ENCODE data around the gene EXPH5.

Gene EXPH5

GRCh38 chr11:108534274-108534882 is 59.2 kb downstream of the EXPH5 start:
- Histone ChIP-seq H3K9ac (ENCODE audit: low read length) (no peak overlapping the region), H3K36me3 (ENCODE audit: control insufficient read depth, low read depth, low read length) (no peaks in the 10 kb centered on the region), H3K27me3 (ENCODE audit: control insufficient read depth, insufficient read depth, low read length) (no peaks in the 10 kb centered on the region), H3K27ac (ENCODE audit: low read length) (no peak overlapping the region), H3K4me3 (ENCODE audit: low read length) (no peak overlapping the region), H3K4me1 (ENCODE audit: control insufficient read depth, low read depth, low read length) (no peaks in the 10 kb centered on the region), H3K9me3 (ENCODE audit: control insufficient read depth, low read depth, low read length) (no peaks in the 10 kb centered on the region)

GRCh38 chr11:108530426-108530825 is 63.1 kb downstream of the EXPH5 start:
- H3K9ac ChIP-seq (ENCODE audit: low read length), result no peak overlapping the region
- H3K36me3 ChIP-seq (ENCODE audit: control insufficient read depth, low read depth, low read length), result no peaks in the 10 kb centered on the region
- H3K27ac ChIP-seq (ENCODE audit: low read length), result no peak overlapping the region
- no peak overlapping the region for H3K4me3 ChIP-seq (ENCODE audit: low read length)
- no peaks in the 10 kb centered on the region for H3K27me3 ChIP-seq (ENCODE audit: control insufficient read depth, insufficient read depth, low read length)
- no peaks in the 10 kb centered on the region for H3K9me3 ChIP-seq (ENCODE audit: control insufficient read depth, low read depth, low read length)
- H3K4me1 ChIP-seq (ENCODE audit: control insufficient read depth, low read depth, low read length), result no peaks in the 10 kb centered on the region

GRCh38 chr11:108527382-108527781 is 66.2 kb downstream of the EXPH5 start:
- H3K9ac ChIP-seq (ENCODE audit: low read length), result no peak overlapping the region
- no peaks in the 10 kb centered on the region for H3K27me3 ChIP-seq (ENCODE audit: control insufficient read depth, insufficient read depth, low read length)
- no peak overlapping the region for H3K4me3 ChIP-seq (ENCODE audit: low read length)
- no peaks in the 10 kb centered on the region for H3K4me1 ChIP-seq (ENCODE audit: control insufficient read depth, low read depth, low read length)
- no peak overlapping the region for H3K27ac ChIP-seq (ENCODE audit: low read length)
- H3K36me3 ChIP-seq (ENCODE audit: control insufficient read depth, low read depth, low read length), result no peaks in the 10 kb centered on the region
- H3K9me3 ChIP-seq (ENCODE audit: control insufficient read depth, low read depth, low read length), result no peaks in the 10 kb centered on the region

GRCh38 chr11:108525161-108525560 is 68.4 kb downstream of the EXPH5 start:
- Histone ChIP-seq H3K36me3 (ENCODE audit: control insufficient read depth, low read depth, low read length) (no peaks in the 10 kb centered on the region), H3K9me3 (ENCODE audit: control insufficient read depth, low read depth, low read length) (no peaks in the 10 kb centered on the region), H3K4me3 (ENCODE audit: low read length) (no peak overlapping the region), H3K4me1 (ENCODE audit: control insufficient read depth, low read depth, low read length) (no peaks in the 10 kb centered on the region), H3K27me3 (ENCODE audit: control insufficient read depth, insufficient read depth, low read length) (no peaks in the 10 kb centered on the region), H3K9ac (ENCODE audit: low read length) (no peak overlapping the region), H3K27ac (ENCODE audit: low read length) (no peak overlapping the region)

- Histone ChIP-seq H3K9ac (ENCODE audit: low read length) (no peak overlapping the region), H3K9me3 (ENCODE audit: control insufficient read depth, low read depth, low read length) (no peaks in the 10 kb centered on the region), H3K36me3 (ENCODE audit: control insufficient read depth, low read depth, low read length) (no peaks in the 10 kb centered on the region), H3K4me1 (ENCODE audit: control insufficient read depth, low read depth, low read length) (no peaks in the 10 kb centered on the region), H3K27ac (ENCODE audit: low read length) (no peak overlapping the region), H3K4me3 (ENCODE audit: low read length) (no peak overlapping the region), H3K27me3 (ENCODE audit: control insufficient read depth, insufficient read depth, low read length) (no peaks in the 10 kb centered on the region)
These were observed 69.1 kb downstream of the EXPH5 start for GRCh38 chr11:108524422-108524821.

GRCh38 chr11:108522318-108522717 is 71.2 kb downstream of the EXPH5 start:
- Histone ChIP-seq H3K9ac (ENCODE audit: low read length) (no peak overlapping the region), H3K9me3 (ENCODE audit: control insufficient read depth, low read depth, low read length) (no peaks in the 10 kb centered on the region), H3K36me3 (ENCODE audit: control insufficient read depth, low read depth, low read length) (no peaks in the 10 kb centered on the region), H3K4me1 (ENCODE audit: control insufficient read depth, low read depth, low read length) (no peaks in the 10 kb centered on the region), H3K27ac (ENCODE audit: low read length) (no peak overlapping the region), H3K4me3 (ENCODE audit: low read length) (no peak overlapping the region), H3K27me3 (ENCODE audit: control insufficient read depth, insufficient read depth, low read length) (no peaks in the 10 kb centered on the region)

- H3K36me3 ChIP-seq (ENCODE audit: control insufficient read depth, low read depth, low read length), result peaks cover 5% of the 10 kb centered on the region
- H3K4me3 ChIP-seq (ENCODE audit: low read length), result no peak overlapping the region
- H3K9ac ChIP-seq (ENCODE audit: low read length), result no peak overlapping the region
These were observed 75.0 kb downstream of the EXPH5 start for GRCh38 chr11:108518581-108518980.

GRCh38 chr11:108516125-108516524 is 77.4 kb downstream of the EXPH5 start:
- no peak overlapping the region for H3K9ac ChIP-seq (ENCODE audit: low read length)
- no peaks in the 10 kb centered on the region for H3K4me1 ChIP-seq (ENCODE audit: control insufficient read depth, low read depth, low read length)
- peaks cover under 1% of the 10 kb centered on the region for H3K9me3 ChIP-seq (ENCODE audit: control insufficient read depth, low read depth, low read length)
- no peak overlapping the region for H3K4me3 ChIP-seq (ENCODE audit: low read length)
- H3K36me3 ChIP-seq (ENCODE audit: control insufficient read depth, low read depth, low read length), result peaks cover 5% of the 10 kb centered on the region
- H3K27ac ChIP-seq (ENCODE audit: low read length), result no peak overlapping the region
- no peaks in the 10 kb centered on the region for H3K27me3 ChIP-seq (ENCODE audit: control insufficient read depth, insufficient read depth, low read length)

More at GRCh38 chr11:108518581-108518980, 75.0 kb downstream of the EXPH5 start:
- Histone ChIP-seq H3K27me3 (ENCODE audit: control insufficient read depth, insufficient read depth, low read length) (no peaks in the 10 kb centered on the region), H3K4me1 (ENCODE audit: control insufficient read depth, low read depth, low read length) (no peaks in the 10 kb centered on the region), H3K9me3 (ENCODE audit: control insufficient read depth, low read depth, low read length) (no peaks in the 10 kb centered on the region), H3K27ac (ENCODE audit: low read length) (no peak overlapping the region)

- Histone ChIP-seq H3K4me3 (ENCODE audit: low read length) (no peak overlapping the region), H3K36me3 (ENCODE audit: control insufficient read depth, low read depth, low read length) (peaks cover 5% of the 10 kb centered on the region), H3K9me3 (ENCODE audit: control insufficient read depth, low read depth, low read length) (peaks cover 11% of the 10 kb centered on the region), H3K9ac (ENCODE audit: low read length) (no peak overlapping the region), H3K27me3 (ENCODE audit: control insufficient read depth, insufficient read depth, low read length) (no peaks in the 10 kb centered on the region), H3K4me1 (ENCODE audit: control insufficient read depth, low read depth, low read length) (no peaks in the 10 kb centered on the region), H3K27ac (ENCODE audit: low read length) (no peak overlapping the region)
These were observed 80.9 kb downstream of the EXPH5 start for GRCh38 chr11:108512708-108513107.

- H3K9me3 ChIP-seq (ENCODE audit: control insufficient read depth, low read depth, low read length), result peaks cover 11% of the 10 kb centered on the region
- no peaks in the 10 kb centered on the region for H3K4me1 ChIP-seq (ENCODE audit: control insufficient read depth, low read depth, low read length)
- H3K9ac ChIP-seq (ENCODE audit: low read length), result no peak overlapping the region
- no peaks in the 10 kb centered on the region for H3K27me3 ChIP-seq (ENCODE audit: control insufficient read depth, insufficient read depth, low read length)
- H3K36me3 ChIP-seq (ENCODE audit: control insufficient read depth, low read depth, low read length), result peaks cover 5% of the 10 kb centered on the region
- H3K4me3 ChIP-seq (ENCODE audit: low read length), result no peak overlapping the region
- no peak overlapping the region for H3K27ac ChIP-seq (ENCODE audit: low read length)
These were observed 81.6 kb downstream of the EXPH5 start for GRCh38 chr11:108511851-108512474.

GRCh38 chr11:108508653-108509593 is 84.6 kb downstream of the EXPH5 start:
- H3K36me3 ChIP-seq (ENCODE audit: control insufficient read depth, low read depth, low read length), result no peaks in the 10 kb centered on the region
- no peak overlapping the region for H3K4me3 ChIP-seq (ENCODE audit: low read length)

More at GRCh38 chr11:108508653-108509593, 84.6 kb downstream of the EXPH5 start:
- no peak overlapping the region for H3K27ac ChIP-seq (ENCODE audit: low read length)
- no peaks in the 10 kb centered on the region for H3K4me1 ChIP-seq (ENCODE audit: control insufficient read depth, low read depth, low read length)
- no peak overlapping the region for H3K9ac ChIP-seq (ENCODE audit: low read length)
- peaks cover 11% of the 10 kb centered on the region for H3K9me3 ChIP-seq (ENCODE audit: control insufficient read depth, low read depth, low read length)
- no peaks in the 10 kb centered on the region for H3K27me3 ChIP-seq (ENCODE audit: control insufficient read depth, insufficient read depth, low read length)
